GM18909 (cell line): ENCODE measurements around the gene TRAK1.

Source experiments
- ATAC-seq: cut with Tn5 transposase; IDR thresholded peaks from one replicate; pipeline ENCODE4 v1.9.1; 2021; ENCODE audit warnings: mild to moderate bottlenecking; ENCODE audit not compliant: unreplicated experiment, poor library complexity

TRAK1 gene

DNA sequence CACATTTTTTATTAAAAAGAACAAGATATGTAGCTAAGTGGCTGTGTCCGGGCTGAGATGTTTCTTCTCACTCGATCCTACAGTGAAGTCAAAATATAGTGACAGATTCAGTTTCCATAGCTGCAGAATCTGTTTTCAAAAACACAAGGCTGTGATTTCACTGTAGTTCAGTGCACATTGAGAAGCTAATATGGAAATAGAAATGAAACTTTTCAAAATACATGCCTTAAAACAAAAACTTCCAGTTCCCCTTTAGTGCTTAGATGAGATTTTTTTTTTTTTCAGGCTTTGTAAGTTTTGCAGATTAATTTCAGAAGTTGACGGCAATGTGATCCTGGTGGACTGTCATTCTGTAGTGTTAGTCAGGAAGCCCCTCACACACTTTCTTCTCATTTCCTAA lies 23.8 kb upstream of the TRAK1 start:
- peak; percentile 82 for ATAC-seq

DNA sequence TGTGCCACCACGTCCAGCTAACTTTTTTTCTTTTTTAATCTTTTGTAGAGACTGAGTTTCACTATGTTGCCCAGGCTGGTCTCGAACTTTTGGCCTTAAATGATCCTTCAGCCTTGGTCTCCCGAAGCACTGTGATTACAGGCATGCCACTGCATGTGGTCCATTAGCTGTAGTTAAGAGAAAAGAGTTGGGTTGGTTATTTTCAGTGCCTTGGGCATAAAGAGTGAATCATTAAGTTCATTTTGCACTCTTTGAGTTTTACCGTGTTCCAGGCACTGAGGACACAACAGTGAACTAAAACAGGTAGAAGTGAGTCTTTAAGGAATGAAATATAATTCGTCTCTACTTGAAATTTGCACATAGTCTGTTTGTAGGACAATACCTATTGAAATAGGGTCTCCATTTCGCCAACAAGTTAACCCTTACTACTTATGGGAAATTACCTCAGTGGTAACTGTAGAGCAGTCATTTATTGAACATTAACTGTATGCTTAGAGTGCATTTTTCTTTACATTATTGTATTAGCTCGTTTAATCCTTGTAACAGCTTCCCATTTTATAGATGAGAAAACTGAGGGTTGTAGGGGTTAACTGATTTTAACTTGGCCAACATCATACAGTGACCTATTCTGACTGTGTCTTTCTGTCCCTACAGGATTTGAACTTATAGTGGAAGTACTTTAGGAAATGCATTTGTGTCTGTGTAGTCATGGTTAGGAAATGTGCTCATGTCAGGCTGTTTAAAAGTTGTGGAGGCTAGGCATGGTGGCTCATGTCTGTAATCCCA lies 22.7 kb upstream of the TRAK1 start:
- no peak for ATAC-seq

DNA sequence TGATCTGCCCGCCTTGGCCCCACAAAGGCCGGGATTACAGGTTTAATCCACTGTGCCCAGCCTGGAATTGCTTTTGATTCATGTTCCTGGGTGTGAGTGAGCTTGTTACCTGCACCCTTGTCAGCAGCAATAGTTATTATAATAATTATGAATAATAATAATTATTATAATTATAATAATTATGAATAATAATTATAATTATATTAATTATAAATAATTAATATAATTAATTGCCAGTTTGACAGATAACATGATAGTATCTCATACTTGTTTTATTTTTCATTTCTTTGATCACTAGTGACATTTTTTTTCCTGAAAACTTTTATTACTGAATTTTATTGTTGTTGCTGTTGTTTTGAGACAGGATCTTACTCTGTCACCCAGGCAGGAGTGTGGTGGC lies 21.1 kb upstream of the TRAK1 start:
- ATAC-seq, result no peak

DNA sequence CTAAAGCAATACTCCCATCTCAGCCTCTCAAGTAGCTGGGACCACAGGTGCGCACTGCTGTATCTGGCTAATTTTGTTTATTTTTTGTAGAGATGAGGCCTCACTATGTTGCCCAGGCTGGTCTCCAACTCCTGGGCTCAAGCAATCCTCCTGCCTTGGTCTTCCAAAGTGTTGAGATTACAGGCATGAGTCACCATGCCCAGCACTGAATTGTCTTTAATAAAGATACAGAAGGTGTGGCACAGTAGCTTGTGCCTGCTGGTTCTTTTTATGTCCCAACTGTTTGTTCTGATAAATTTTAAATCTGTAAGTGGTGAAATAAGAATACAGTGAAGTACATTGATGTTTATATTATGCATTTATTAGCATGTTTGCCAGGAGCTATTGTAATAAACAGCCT lies 20.6 kb upstream of the TRAK1 start:
- ATAC-seq, result no peak

- ATAC-seq, result peak; percentile 59
These were observed 19.0 kb upstream of the TRAK1 start for GRCh38 chr3:42071904-42072812.

GRCh38 chr3:42072831-42073301 lies 18.3 kb upstream of the TRAK1 start:
- ATAC-seq, result no peak

- ATAC-seq, result no peak
These were observed 13.4 kb upstream of the TRAK1 start for GRCh38 chr3:42077785-42078184.

DNA sequence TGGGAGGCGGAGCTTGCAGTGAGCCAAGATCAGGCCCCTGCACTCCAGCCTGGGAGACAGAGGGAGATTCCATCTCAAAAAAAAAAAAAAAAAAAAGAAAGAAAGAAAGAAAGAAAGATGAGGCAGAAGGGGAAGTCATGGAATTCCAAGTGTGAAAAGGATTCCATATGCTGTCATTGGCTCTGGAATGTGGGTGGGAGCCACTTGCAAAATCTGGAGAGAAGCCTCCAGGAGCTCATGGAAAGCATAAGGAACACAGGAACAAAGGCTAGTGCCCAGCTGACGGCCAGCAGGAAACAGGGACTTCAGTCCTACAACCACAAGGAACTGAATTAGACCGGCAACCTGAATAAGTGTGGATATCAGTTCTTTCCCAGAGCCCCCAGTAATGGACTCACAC lies 12.5 kb upstream of the TRAK1 start:
- no peak for ATAC-seq

GRCh38 chr3:42079701-42080452 lies 11.3 kb upstream of the TRAK1 start:
- no peak for ATAC-seq

DNA sequence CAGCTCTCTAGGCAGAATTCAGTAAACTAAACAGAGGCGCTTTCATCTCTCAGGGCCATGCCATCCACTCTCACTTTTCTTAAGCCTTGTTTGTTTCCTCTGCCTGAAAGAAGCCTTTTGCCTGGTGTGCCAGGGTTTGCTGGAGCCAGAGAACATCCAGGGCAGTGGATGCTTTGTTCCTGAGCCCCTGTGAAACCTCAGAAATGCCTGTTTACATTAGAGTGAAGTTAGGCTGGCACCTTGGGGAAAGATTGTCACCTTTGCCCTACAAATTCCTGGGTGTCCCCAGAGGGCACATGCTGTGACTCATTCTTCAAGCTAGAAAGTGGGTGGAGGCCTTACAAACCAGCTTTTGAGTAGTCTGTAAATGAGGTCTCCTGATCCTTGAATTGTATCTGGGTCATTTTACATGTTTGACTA lies 10.7 kb upstream of the TRAK1 start:
- ATAC-seq, result peak; percentile 59

DNA sequence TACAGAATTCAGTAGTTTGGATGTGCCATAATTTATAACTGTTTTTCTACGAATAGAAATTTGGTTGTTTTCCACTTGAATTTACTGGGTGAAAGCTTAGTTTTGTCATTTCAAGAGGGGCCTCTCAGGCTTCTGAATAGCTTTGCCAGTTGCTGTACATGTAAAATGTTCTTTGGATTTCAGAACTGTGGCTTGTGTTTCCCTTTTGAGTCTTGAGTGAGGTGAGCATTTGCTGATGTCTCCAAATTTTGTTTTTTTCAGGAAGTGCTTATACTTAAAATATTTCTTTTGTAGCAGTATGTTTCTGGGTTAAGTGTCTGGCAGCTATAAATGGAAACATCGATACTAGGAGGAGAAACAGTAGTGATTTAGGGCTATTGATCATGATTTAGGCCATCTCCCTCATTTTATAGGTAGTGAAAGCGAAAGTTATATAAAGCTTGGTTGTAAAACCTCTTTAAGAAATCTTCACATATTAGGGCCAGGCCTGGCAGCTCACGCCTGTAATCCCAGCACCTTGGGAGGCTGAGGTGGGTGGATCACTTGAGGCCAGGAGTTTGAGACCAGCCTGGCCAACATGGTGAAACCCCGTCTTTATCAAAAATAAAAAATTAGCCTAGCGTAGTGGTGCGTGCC lies 9.2 kb upstream of the TRAK1 start:
- no peak for ATAC-seq

DNA sequence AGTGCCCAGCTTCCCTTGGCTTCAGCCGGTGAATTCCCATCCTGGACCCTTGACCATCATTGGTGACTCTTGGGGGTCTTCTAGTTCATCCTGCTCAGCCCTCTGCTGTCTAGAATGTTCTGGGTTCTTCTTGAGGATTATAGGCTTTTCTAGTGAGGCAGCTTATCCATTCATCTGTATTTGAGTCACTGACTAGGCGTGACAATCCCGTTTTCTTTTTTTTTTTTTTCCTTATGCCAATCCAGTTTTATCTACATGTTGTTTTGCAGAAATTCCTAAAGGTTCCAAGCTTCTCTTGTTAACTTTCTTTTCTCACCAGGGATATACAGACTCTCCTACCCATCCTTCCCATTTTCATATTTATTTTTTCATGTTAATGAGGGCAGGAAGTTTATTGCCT lies 6.6 kb upstream of the TRAK1 start:
- ATAC-seq, result no peak

DNA sequence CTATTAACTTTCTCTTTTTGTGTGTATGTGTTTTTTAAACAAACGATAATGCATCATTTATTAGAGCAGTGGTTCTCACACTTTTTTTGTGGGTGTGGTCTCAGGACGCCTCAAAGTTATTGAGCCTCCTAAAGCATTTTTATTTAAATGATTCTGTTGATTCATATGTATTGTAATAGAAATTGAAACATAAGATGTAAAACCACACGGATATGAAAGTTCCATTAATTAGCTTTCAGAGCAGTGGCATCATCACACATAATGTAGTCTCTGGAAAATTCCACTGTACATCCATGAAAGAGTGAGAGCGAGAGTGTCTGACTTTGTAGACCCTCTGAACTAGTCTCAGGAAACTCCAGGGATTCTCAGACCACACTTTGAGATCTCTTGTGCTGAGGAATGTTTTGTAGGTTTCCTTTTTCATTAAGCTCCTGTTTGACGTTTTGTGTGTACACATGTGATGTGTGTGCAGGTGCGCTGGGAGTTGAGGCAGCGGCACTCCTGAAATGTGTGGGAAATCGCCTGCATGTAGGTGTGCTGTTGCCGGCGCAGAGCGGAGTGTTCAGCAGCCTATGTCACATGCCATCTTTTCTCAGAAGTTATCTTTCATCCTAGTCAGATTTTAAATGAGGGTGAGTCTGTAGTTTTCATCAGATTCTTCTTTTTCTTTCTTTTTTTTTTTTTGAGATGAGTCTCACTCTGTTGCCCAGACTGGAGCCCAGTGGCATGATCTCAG lies 5.3 kb upstream of the TRAK1 start:
- no peak for ATAC-seq

DNA sequence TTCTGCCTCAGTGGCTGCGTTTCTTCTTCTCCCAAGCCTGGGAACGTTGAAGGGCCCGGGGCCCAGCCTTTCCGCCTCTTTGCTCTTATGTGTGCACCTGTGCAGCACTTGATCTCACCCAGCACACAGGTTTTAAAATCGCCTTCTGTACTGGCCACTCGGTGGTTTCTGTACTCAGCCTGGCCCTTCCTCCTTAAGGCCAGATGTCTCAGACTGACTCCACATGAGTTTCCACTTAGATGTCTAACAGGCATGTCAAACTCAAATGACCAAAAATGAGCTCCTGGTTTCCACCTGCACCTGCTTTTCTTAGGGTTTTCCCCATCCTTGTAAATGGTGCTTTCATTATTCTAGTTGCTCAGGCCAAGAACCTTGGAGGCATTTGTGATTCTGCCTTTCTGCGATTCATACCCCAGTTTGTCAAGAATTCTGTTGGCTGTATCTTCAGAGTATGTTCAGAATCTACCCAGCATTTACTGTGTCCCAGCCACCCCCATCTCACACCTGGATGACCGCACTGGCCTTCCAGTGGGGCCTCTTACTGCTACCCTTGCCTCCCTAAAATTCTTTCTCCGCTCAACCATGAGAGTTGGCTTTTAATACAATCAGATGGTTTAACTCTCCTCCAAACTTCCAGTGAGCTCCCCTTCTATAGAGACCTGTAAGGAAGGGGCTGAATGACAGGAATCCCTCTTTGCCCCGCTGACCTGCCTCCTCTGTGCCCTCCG lies 2.2 kb upstream of the TRAK1 start:
- peak; percentile 53 for ATAC-seq

- ATAC-seq, result peak; percentile 36
These were observed 849 bp downstream of the TRAK1 start for GRCh38 chr3:42092006-42092405.

- ATAC-seq, result peak; percentile 70
These were observed 3.0 kb downstream of the TRAK1 start for GRCh38 chr3:42094128-42094527.

DNA sequence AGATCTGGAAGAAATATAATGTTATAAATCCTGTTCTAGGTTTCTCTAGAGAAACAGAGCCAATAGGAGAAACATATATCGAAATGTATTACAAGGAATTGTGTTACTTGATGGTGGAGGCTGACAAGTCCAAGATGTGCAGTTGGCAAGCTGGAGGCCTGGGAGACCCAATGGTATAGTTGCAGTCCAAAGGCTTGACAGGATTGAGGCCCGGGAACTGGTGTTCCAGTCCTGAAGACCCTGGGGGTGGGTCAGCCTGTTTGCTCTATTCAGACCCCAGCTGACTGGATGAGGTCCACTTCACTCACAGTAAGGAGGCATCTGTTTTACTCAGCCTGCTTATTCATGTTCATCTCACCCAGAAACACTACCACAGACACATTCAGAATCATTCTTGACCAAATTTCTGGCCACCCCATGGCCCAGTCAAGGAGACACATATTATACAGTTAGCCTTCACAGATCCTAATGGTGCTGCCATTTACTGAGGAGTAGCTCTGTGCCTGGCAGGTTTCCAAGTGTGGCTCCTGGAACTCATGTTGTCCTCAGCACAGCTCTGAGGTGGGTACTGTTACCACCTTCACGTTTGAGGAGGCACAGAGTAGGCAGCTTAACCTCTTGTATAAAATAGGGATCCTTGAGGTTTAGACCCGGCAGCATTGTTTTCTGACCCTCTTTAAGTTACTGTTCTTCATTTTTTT lies 3.7 kb downstream of the TRAK1 start:
- ATAC-seq, result no peak

GRCh38 chr3:42095540-42095939 lies 4.4 kb downstream of the TRAK1 start:
- no peak for ATAC-seq
